Bronchus fibroblast of lung (primary cell): ENCODE data around the gene SETD1A. TPM values are rescaled to one million over a fixed set of nuclear protein-coding genes. Genes with fewer than 3 reads are reported as not detected.

ENCODE experiments used
- total RNA-seq: library from RNA; depleted of rRNA; stranded (reverse); fragments of >200 nt; gene quantifications from 2 replicates; pipeline ENCODE4 v1.2.3, GENCODE V29; 2015

The SETD1A gene
- total RNA-seq, result 3.7 and 3.9 TPM in 2 replicates

DNA sequence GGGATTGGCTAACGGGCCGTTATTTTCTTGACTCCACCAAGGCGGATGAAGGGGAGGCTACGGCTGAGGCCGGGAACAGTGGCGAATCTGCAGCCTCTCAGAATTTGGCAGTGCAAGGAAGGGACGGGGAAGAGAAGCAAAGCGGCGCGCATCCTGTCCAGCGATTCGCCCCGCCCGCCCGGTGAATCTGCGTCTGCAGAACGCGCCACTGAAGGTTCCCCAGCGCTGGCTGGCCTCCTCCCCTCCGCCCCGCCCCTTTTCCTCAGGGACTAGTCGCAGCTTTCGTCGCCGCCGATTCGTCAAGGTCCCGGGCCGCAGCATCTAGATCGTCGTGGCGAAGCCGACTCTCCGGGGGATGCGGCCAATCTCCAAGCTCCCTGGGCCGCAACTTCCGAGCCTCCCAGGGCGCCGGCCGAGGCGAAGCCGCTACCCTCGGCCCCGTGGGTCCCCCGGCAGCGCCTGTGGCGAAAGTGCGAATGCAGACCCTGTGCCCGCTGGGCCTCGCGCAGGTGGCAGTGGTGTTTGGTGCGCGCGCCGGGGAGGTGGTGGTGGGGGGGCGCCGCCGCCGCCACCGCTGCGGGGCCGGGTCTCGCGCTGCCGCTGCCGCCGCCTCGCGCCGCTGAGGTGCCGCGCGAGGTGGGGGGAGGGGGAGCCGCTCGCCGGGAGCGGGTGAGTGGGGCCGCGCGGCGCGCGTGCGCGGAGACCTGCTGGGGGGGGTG, at the start of gene SETD1A:
SETD1A (plus strand) TSS at position 299 of the 719 bp plus-strand sequence. CDS start 978 bp downstream, outside the sequence.

DNA sequence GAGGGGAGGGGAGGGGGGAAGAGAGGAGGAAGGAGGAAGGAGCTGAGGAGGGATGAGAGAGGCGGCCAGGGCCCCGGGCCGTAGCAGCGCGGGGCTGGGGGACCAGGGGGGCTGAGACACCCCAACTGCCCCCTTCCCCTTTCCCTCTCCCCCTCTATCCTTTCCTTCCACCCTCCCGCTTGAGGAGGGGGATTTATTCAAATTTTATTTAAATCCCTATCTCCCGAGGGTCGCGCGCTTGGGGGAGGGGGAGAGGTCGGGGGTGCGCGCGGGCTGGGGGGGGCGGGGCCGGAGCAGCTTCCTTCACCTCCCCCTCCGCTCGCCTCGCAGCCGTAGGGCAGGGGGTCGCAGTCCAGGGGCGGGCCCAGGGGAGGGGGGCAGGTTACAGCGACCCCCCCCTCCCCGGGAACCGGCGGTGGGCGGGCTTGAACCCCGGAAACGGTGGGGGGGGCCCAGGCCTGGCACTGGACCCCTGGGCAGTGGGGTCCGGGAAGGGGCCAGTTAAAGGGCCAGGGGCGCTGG, 33.9 kb upstream of the SETD1A start, which contains the start of gene FBXL19:
FBXL19 (plus strand) TSS at position 19 of the 522 bp plus-strand sequence. CDS start 2,183 bp downstream, outside the sequence.

DNA sequence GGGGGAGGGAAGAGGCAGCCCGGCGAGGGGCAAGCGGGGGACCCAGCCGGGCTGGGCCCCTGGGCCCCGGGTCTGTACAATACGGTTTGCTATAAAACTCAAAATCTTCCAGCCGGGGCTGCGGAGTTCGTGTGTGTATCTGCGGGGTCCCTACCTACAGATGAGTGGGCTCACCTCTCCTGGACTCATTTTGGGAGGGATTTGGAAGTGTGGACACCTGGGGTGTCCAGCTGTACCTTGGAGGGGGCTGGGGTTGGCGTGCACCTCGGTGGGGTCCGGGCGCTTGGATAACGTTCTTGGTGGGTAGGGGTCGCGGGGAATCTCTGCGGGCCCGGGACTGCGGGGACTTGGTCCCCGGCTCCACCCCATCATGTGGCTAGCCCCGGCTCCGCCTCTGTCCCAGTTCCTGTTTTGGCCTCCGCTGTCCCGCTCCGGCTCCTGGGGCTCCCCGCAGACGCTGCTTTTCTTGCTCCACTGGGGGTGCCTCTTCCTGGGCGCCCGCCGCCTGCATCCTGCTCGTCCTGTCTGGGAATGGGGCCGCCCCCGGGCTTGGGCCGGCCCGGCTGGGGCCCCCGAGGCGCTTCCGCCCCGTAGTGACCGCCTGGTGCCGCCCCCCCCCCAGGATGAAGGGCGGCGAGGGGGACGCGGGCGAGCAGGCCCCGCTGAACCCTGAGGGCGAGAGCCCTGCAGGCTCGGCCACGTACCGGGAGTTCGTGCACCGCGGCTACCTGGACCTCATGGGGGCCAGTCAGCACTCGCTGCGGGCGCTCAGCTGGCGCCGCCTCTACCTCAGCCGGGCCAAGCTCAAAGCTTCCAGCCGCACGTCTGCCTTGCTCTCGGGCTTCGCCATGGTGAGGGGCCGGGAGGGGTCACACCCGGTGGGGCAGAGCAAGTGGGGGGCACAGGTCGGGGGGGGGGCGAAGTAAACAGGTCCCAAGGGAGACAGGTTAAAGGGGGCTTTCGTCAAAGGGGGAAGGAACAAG, 8.6 kb upstream of the SETD1A start, which contains the start of gene ORAI3:
ORAI3 (plus strand) TSS at position 402 of the 983 bp plus-strand sequence; CDS start at position 624, 222 bp downstream.

DNA sequence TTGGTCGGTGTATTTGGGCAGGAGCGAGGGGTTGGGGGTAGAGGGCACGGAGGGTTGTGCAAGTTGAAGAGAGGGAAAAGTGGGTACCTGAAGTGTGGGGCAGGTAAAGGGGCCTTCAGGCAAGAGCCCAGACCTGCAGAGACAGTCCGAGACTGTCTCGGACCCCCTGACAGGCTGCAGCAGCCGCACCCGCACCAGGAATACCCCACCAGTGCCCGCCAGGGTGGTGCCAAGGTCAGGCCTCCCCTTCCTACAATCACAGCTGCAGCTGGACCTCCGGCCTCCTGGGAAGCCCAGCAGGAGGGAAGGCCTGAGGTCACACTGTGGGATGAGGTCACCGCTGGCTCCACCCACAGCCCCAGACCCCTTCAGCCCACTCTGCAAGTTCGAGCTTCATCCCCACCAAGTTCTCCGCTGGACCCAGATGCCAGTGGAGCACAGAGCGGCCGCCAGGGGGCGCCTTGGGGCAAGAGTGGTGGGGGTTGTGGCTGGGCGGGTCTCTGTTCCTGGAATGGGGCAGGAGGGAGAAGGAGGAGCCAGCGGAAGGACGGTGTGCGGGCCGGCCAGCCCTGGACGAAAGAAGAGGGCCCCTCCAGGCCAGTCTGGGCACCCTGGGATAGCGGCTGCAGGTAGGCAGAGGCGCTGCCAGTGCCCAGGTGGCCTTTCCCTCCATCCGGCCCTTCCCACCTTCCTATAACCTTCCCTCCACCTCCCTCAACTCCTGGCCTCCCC, 27.3 kb downstream of the SETD1A start, which contains the start of gene HSD3B7:
HSD3B7 (plus strand) TSS at position 539 of the 732 bp plus-strand sequence. CDS start 452 bp downstream, outside the sequence.

DNA sequence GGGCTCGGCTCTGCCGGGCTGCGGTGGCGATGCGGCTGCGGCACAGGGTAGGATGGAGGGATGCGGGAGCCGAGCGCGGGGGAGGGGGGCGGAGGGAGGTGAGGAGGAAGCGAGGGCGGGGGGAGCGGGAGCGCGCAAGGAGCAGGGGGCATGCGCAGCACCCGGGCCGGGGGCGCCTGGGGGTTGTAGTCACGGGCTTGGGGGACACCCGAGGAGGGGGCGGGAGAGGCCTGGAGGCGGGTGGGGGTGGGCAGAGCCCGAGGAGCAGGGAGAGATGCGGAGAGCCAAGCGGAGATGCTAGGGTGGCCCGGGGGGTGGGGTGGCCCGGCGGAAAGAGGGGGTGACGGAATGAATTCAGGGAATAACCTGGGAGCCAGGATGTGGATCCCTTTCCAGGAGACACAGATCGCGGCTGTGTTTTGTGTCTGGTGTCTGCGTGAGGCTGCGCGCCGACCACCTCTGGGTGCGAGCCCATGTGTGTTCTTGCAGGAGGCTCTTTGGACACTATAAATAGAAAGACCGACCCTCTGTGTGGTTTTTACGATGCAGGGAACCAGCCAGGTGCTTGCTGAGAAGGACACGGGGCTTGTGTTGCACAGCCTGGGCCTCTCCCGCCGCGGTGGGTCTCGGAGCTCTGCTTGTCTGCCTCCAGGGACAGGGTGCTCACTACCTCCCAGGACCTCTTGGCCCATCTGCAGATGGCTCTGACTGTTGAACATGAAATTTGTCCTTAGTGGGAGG, 53.2 kb downstream of the SETD1A start, which contains the start of gene STX1B:
STX1B (minus strand) TSS at position 54 of the 741 bp plus-strand sequence. CDS start 242 bp downstream, outside the sequence.

DNA sequence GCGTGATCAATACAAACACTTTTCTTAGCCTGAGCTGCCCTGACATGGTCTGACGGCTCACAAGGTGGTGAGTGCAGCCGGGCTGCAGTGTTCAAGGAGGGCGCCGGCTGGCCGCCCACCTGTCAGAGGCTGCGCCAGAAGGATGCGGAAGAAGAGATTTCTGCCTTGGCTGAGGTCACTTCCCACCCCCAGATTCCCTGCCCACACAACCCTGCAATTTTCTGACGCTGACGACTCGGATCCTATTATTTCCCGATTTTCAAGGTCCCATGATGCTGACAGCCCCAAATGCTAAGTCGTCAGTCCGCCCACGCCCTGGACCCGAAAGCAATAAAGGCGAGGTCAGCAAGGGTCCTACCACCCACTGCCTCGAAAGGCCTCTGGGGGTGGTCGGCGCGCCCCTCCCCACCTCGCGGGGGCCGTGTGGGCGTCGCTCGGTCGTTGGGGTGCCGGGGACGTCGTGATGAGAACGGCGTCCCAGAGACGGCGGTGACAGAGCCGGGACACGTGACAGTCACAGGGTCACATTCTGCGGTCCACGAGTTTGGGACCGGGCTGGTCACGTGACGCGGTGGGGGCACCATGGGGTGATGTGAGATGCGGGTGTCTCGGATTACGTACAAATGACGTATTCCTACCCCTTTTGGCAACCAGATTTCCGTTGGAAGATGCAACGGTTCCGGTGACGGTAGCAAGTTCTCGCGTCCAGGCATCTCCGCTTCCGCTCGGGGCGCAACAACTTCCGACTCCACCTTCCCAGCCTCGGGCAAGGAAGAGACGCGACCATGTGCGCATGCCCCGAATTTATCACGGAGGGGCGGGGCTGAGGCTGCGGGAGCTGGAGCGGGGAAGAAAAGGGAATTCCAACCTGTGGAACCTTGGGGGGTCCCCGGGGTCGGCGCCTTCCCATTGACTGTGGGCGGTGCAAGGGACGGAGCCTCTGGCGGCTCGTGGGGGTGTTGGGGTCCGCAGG, 75.5 kb downstream of the SETD1A start, which contains the start of gene STX4:
STX4 (plus strand) TSS at position 823 of the 973 bp plus-strand sequence. CDS start 248 bp downstream, outside the sequence.

Other genes starting within 250 kb of the SETD1A start
- 29.4 and 32.3 TPM in 2 replicates for gene PHKG2, start 209.3 kb upstream of the SETD1A start, total RNA-seq
- gene CFAP119, start 195.7 kb upstream of the SETD1A start, total RNA-seq, result 2.7 and 6.2 TPM in 2 replicates
- gene RNF40, start 195.4 kb upstream of the SETD1A start, total RNA-seq, result 60.7 and 88.3 TPM in 2 replicates
- gene ZNF629, start 170.5 kb upstream of the SETD1A start, total RNA-seq, result 12.5 and 14.1 TPM in 2 replicates
- gene BCL7C, start 63.7 kb upstream of the SETD1A start, total RNA-seq, result 79.2 and 85.0 TPM in 2 replicates
- 2.5 and 4.7 TPM in 2 replicates for gene CTF1, start 61.1 kb upstream of the SETD1A start, total RNA-seq
- 16.0 and 19.6 TPM in 2 replicates for gene FBXL19, start 34.2 kb upstream of the SETD1A start, total RNA-seq
- 36.0 and 37.8 TPM in 2 replicates for gene ORAI3, start 8.7 kb upstream of the SETD1A start, total RNA-seq
- 20.4 and 20.7 TPM in 2 replicates for gene HSD3B7, start 27.5 kb downstream of the SETD1A start, total RNA-seq
- 0.50 and 1.2 TPM in 2 replicates for gene STX1B, start 52.9 kb downstream of the SETD1A start, total RNA-seq
- 17.5 and 19.3 TPM in 2 replicates for gene STX4, start 75.8 kb downstream of the SETD1A start, total RNA-seq
- gene ZNF668, start 116.5 kb downstream of the SETD1A start, total RNA-seq, result 11.9 and 13.1 TPM in 2 replicates
- gene ZNF646, start 116.7 kb downstream of the SETD1A start, total RNA-seq, result 12.4 and 12.9 TPM in 2 replicates
- 2.1 and 2.5 TPM in 2 replicates for gene PRSS53, start 131.2 kb downstream of the SETD1A start, total RNA-seq
- gene VKORC1, start 137.0 kb downstream of the SETD1A start, total RNA-seq, result 171 and 200 TPM in 2 replicates
- 63.5 and 66.2 TPM in 2 replicates for gene BCKDK, start 150.6 kb downstream of the SETD1A start, total RNA-seq
- gene KAT8, start 159.9 kb downstream of the SETD1A start, total RNA-seq, result 40.9 and 41.2 TPM in 2 replicates
- 0.30 and 1.0 TPM in 2 replicates for gene PRSS8, start 178.0 kb downstream of the SETD1A start, total RNA-seq
- under 0.01 and 0.30 TPM in 2 replicates for gene PRSS36, start 192.3 kb downstream of the SETD1A start, total RNA-seq
- 51.4 and 86.5 TPM in 2 replicates for gene FUS, start 222.4 kb downstream of the SETD1A start, total RNA-seq
- 58.8 and 61.8 TPM in 2 replicates for gene PYCARD, start 245.0 kb downstream of the SETD1A start, total RNA-seq